ENCODE measurements around the gene EBLN2.
A peak's percentile ranks its signal among the peaks of the same experiment; 100 is the strongest.

Gene EBLN2

GRCh38 chr3:73084170-73084569, 22.7 kb downstream of the EBLN2 start:
- H3K27me3 ChIP-seq (ENCODE audit: control insufficient read depth, insufficient read depth, low read length), result no peaks in the 10 kb centered on the region
- H3K9me3 ChIP-seq (replicated peaks; ENCODE audit: low read length), result no peaks in the 10 kb centered on the region
- H3K4me1 ChIP-seq (ENCODE audit: control insufficient read depth, insufficient read depth, low read length), result no peaks in the 10 kb centered on the region
- H3K9ac ChIP-seq (ENCODE audit: low read depth, low read length), result no peak overlapping the region
- H3K4me2 ChIP-seq (ENCODE audit: low read length), result no peak overlapping the region
- no peaks in the 10 kb centered on the region for H3K36me3 ChIP-seq (ENCODE audit: insufficient read depth, low read length)
- H3K4me3 ChIP-seq (ENCODE audit: low read length), result no peak overlapping the region

- H3K27me3 ChIP-seq (ENCODE audit: control insufficient read depth, insufficient read depth, low read length), result no peaks in the 10 kb centered on the region
- no peaks in the 10 kb centered on the region for H3K36me3 ChIP-seq (ENCODE audit: insufficient read depth, low read length)
- no peak overlapping the region for H3K9ac ChIP-seq (ENCODE audit: low read depth, low read length)
- no peaks in the 10 kb centered on the region for H3K4me1 ChIP-seq (ENCODE audit: control insufficient read depth, insufficient read depth, low read length)
- H3K9me3 ChIP-seq (replicated peaks; ENCODE audit: low read length), result no peaks in the 10 kb centered on the region
- H3K4me3 ChIP-seq (ENCODE audit: low read length), result no peak overlapping the region
- H3K4me2 ChIP-seq (ENCODE audit: low read length), result no peak overlapping the region
These were observed 24.6 kb downstream of the EBLN2 start for GRCh38 chr3:73086071-73086494.

DNA sequence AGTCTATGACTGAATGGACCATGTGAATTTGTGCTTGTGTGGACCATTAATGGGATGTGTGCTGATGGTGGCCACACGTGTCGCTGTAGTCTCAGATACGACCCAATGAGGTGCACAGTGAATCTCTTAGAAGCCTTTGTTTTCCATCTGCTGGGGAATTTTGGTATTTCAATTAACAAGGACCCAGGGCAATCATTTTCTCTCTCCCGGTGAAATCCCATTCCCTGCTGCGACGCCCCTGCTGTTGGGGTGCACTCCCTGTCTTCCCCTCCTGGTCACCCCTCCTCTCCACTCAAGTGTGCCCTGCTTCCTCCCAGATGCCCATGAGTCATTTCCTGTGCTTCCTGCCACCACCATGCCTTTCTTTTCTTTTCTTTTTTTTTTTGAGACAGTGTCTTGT, 32.7 kb downstream of the EBLN2 start:
- Histone ChIP-seq H3K9ac (ENCODE audit: low read depth, low read length) (no peak overlapping the region), H3K36me3 (ENCODE audit: insufficient read depth, low read length) (no peaks in the 10 kb centered on the region), H3K4me2 (ENCODE audit: low read length) (peak overlapping the region; percentile 42), H3K4me3 (ENCODE audit: low read length) (no peak overlapping the region), H3K4me1 (ENCODE audit: control insufficient read depth, insufficient read depth, low read length) (peaks cover 10% of the 10 kb centered on the region), H3K27me3 (ENCODE audit: control insufficient read depth, insufficient read depth, low read length) (no peaks in the 10 kb centered on the region), H3K9me3 (replicated peaks; ENCODE audit: low read length) (no peaks in the 10 kb centered on the region)

DNA sequence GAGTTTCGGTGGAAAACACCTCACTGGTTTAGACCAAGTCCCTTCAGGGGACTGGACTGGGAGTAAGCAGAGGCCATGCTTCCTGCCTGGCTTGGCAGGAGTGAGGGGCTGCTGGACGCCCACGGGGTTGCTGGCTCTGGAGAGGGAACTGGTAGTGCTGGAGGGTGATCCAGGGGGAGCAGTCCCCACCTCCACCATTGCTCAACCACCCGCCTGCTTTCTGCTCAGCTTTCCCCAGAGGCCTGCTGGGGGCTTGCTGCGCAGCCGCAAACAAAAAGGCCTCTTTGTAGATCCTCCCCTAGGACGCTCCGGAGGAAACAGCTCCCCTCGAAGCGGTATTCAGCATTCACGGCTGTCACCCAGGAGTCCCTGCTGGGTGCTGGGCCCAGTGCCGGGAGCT, 33.5 kb downstream of the EBLN2 start:
- Histone ChIP-seq H3K4me3 (ENCODE audit: low read length) (no peak overlapping the region), H3K36me3 (ENCODE audit: insufficient read depth, low read length) (no peaks in the 10 kb centered on the region), H3K4me1 (ENCODE audit: control insufficient read depth, insufficient read depth, low read length) (peaks cover 10% of the 10 kb centered on the region), H3K9ac (ENCODE audit: low read depth, low read length) (no peak overlapping the region), H3K4me2 (ENCODE audit: low read length) (no peak overlapping the region), H3K9me3 (replicated peaks; ENCODE audit: low read length) (no peaks in the 10 kb centered on the region), H3K27me3 (ENCODE audit: control insufficient read depth, insufficient read depth, low read length) (no peaks in the 10 kb centered on the region)

- no peaks in the 10 kb centered on the region for H3K36me3 ChIP-seq (ENCODE audit: insufficient read depth, low read length)
- H3K4me1 ChIP-seq (ENCODE audit: control insufficient read depth, insufficient read depth, low read length), result peaks cover 10% of the 10 kb centered on the region
- no peak overlapping the region for H3K4me2 ChIP-seq (ENCODE audit: low read length)
- H3K9ac ChIP-seq (ENCODE audit: low read depth, low read length), result no peak overlapping the region
- no peak overlapping the region for H3K4me3 ChIP-seq (ENCODE audit: low read length)
- H3K27me3 ChIP-seq (ENCODE audit: control insufficient read depth, insufficient read depth, low read length), result no peaks in the 10 kb centered on the region
- H3K9me3 ChIP-seq (replicated peaks; ENCODE audit: low read length), result no peaks in the 10 kb centered on the region
These were observed 34.7 kb downstream of the EBLN2 start for GRCh38 chr3:73096169-73096568.

GRCh38 chr3:73098026-73098425, 36.6 kb downstream of the EBLN2 start:
- no peak overlapping the region for H3K4me3 ChIP-seq (ENCODE audit: low read length)
- no peak overlapping the region for H3K4me2 ChIP-seq (ENCODE audit: low read length)
- no peaks in the 10 kb centered on the region for H3K27me3 ChIP-seq (ENCODE audit: control insufficient read depth, insufficient read depth, low read length)
- H3K36me3 ChIP-seq (ENCODE audit: insufficient read depth, low read length), result no peaks in the 10 kb centered on the region
- H3K4me1 ChIP-seq (ENCODE audit: control insufficient read depth, insufficient read depth, low read length), result peaks cover 10% of the 10 kb centered on the region
- no peak overlapping the region for H3K9ac ChIP-seq (ENCODE audit: low read depth, low read length)
- H3K9me3 ChIP-seq (replicated peaks; ENCODE audit: low read length), result no peaks in the 10 kb centered on the region

GRCh38 chr3:73098873-73099272, 37.4 kb downstream of the EBLN2 start:
- H3K4me2 ChIP-seq (ENCODE audit: low read length), result no peak overlapping the region

DNA sequence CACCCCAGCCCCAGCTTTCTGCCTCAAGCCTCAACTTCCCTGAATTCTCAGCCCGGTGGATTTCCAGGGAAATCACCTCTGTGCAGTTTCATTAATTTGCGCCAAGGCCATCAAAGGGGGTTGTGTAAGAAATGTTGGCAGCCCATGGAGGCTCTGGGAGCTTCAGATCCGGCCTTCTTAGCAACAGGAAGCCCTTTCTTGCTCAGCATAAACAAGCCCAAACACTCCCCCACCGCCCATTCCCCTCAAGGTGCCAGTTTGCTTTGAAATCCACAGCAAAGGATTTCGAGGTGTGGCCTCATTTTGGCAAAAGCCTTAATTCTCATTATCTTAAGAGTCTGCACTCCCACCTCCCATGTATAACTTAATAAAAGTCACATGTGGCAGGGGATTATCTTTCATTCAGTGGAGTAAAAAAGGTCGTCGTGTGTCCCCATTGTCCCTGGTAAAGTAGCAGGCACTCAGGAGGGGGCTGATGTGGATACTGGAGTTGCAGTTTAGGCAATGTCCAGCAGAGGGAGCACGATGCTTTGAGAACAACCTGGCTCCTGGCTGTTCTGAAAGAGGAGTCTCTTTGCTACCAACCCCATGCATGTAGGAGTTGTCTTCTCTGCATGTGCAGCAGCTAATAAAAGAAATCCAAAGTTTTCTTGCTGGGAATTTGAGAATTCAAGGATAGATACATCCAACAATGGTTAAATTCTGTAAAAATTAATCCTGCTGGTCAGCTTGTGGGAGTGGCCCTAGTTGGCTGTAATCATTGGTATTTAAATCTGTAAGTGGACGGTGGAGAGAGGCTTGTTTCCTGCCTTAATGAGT, 39.5 kb downstream of the EBLN2 start:
- Histone ChIP-seq H3K36me3 (ENCODE audit: insufficient read depth, low read length) (no peaks in the 10 kb centered on the region), H3K4me1 (ENCODE audit: control insufficient read depth, insufficient read depth, low read length) (no peaks in the 10 kb centered on the region), H3K27me3 (ENCODE audit: control insufficient read depth, insufficient read depth, low read length) (no peaks in the 10 kb centered on the region), H3K9me3 (replicated peaks; ENCODE audit: low read length) (no peaks in the 10 kb centered on the region), H3K4me2 (ENCODE audit: low read length) (no peak overlapping the region), H3K4me3 (ENCODE audit: low read length) (no peak overlapping the region), H3K9ac (ENCODE audit: low read depth, low read length) (no peak overlapping the region)

More at GRCh38 chr3:73098873-73099272, 37.4 kb downstream of the EBLN2 start:
- Histone ChIP-seq H3K9ac (ENCODE audit: low read depth, low read length) (no peak overlapping the region), H3K4me1 (ENCODE audit: control insufficient read depth, insufficient read depth, low read length) (peaks cover 10% of the 10 kb centered on the region), H3K4me3 (ENCODE audit: low read length) (no peak overlapping the region), H3K9me3 (replicated peaks; ENCODE audit: low read length) (no peaks in the 10 kb centered on the region), H3K36me3 (ENCODE audit: insufficient read depth, low read length) (no peaks in the 10 kb centered on the region), H3K27me3 (ENCODE audit: control insufficient read depth, insufficient read depth, low read length) (no peaks in the 10 kb centered on the region)

GRCh38 chr3:73101881-73102280, 40.4 kb downstream of the EBLN2 start:
- no peak overlapping the region for H3K4me2 ChIP-seq (ENCODE audit: low read length)

GRCh38 chr3:73107215-73107614, 45.8 kb downstream of the EBLN2 start:
- H3K4me1 ChIP-seq (ENCODE audit: control insufficient read depth, insufficient read depth, low read length), result no peaks in the 10 kb centered on the region
- no peaks in the 10 kb centered on the region for H3K9me3 ChIP-seq (replicated peaks; ENCODE audit: low read length)
- no peak overlapping the region for H3K4me3 ChIP-seq (ENCODE audit: low read length)
- peaks cover 7% of the 10 kb centered on the region for H3K27me3 ChIP-seq (ENCODE audit: control insufficient read depth, insufficient read depth, low read length)
- no peaks in the 10 kb centered on the region for H3K36me3 ChIP-seq (ENCODE audit: insufficient read depth, low read length)
- no peak overlapping the region for H3K9ac ChIP-seq (ENCODE audit: low read depth, low read length)
- no peak overlapping the region for H3K4me2 ChIP-seq (ENCODE audit: low read length)

More at GRCh38 chr3:73101881-73102280, 40.4 kb downstream of the EBLN2 start:
- H3K9ac ChIP-seq (ENCODE audit: low read depth, low read length), result no peak overlapping the region
- no peaks in the 10 kb centered on the region for H3K4me1 ChIP-seq (ENCODE audit: control insufficient read depth, insufficient read depth, low read length)
- no peaks in the 10 kb centered on the region for H3K9me3 ChIP-seq (replicated peaks; ENCODE audit: low read length)
- no peaks in the 10 kb centered on the region for H3K27me3 ChIP-seq (ENCODE audit: control insufficient read depth, insufficient read depth, low read length)
- no peak overlapping the region for H3K4me3 ChIP-seq (ENCODE audit: low read length)
- H3K36me3 ChIP-seq (ENCODE audit: insufficient read depth, low read length), result no peaks in the 10 kb centered on the region

DNA sequence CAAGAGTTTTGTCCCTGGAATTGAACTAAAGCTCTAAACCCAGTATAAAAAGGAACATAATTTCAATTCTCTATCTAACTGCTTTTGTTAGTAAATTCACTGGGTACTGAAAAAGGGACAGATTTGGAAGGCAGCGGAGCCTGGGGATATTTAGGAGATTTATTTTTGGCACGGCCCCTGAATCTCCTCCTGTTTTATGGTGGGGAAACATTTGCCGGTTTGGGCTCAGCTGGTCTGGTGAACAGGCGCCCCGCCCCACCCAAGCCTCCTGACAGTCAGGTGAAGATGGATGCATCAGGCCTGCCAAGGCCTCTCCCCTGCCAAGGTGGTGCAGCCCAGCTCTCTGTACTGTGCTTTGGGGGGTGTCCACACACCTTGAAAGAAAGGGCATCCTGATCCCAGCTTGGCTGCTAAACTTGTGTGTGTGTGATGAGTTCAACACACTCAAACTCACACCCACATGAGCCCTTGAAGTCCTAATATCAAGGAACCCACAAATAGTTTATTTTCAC, 46.3 kb downstream of the EBLN2 start:
- Histone ChIP-seq H3K27me3 (ENCODE audit: control insufficient read depth, insufficient read depth, low read length) (peaks cover 7% of the 10 kb centered on the region), H3K4me3 (ENCODE audit: low read length) (no peak overlapping the region), H3K9me3 (replicated peaks; ENCODE audit: low read length) (no peaks in the 10 kb centered on the region), H3K36me3 (ENCODE audit: insufficient read depth, low read length) (no peaks in the 10 kb centered on the region), H3K4me2 (ENCODE audit: low read length) (no peak overlapping the region), H3K9ac (ENCODE audit: low read depth, low read length) (no peak overlapping the region), H3K4me1 (ENCODE audit: control insufficient read depth, insufficient read depth, low read length) (no peaks in the 10 kb centered on the region)

DNA sequence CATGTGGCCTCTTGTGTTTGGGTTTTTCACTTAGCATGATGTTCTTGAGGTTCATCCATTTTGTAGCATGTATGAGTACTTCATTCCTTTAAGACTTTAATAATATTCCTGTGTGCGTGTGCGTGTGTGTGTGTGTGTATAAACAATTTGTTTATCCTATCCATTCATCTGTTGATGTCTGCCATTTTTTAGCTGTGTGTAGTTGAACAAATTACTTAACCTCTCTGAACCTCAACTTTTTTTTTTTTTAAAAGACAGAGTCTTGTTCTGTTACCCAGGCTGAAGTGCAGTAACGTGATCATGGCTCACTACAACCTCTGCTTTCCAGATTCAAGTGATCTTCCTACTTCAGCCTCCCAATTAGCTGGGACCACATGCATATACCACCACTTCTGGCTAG, 47.3 kb downstream of the EBLN2 start:
- Histone ChIP-seq H3K27me3 (ENCODE audit: control insufficient read depth, insufficient read depth, low read length) (peaks cover 7% of the 10 kb centered on the region), H3K4me1 (ENCODE audit: control insufficient read depth, insufficient read depth, low read length) (no peaks in the 10 kb centered on the region)

More for the DNA sequence above, 47.3 kb downstream of the EBLN2 start:
- Histone ChIP-seq H3K4me3 (ENCODE audit: low read length) (no peak overlapping the region), H3K36me3 (ENCODE audit: insufficient read depth, low read length) (no peaks in the 10 kb centered on the region), H3K9ac (ENCODE audit: low read depth, low read length) (no peak overlapping the region), H3K9me3 (replicated peaks; ENCODE audit: low read length) (no peaks in the 10 kb centered on the region), H3K4me2 (ENCODE audit: low read length) (no peak overlapping the region)
